ENCODE data around the gene LMO1.

The LMO1 gene

DNA sequence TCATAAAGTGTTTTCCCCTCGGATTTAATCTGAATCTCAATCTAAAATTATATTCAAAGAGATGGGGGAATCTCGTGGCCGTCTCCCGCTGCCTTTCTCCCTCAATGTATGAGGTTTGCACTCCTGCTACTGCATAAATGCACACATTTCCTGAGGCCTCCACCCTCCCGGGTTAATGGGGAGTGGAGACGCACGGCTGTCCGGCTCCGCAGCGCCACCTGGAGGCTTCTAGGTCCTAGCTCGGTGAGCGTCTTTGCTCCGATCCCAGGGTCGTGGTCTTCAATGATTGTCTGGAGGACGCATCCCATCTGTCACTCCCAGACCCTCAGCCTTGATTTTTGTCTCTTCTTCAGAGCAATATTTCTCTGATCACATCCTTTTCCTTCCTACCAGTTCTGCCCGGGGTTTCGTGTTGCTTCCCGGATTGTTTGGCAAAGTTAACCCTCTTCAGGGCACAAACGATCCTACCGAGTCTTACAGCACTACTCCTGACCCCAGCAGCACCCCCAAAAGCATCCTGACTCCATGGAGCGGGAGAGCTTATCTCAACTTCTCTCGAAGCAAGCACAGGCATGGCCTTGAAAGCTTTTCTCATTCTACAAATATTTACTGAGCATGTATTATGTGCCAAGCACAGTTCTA, at the start of gene LMO1:
Gene LMO1, minus strand, starts transcription at position 110 of the 642 bp plus-strand sequence. CDS start 516 bp downstream, outside the sequence.
- peak; percentile 45 to 55 for DNase-seq (ENCODE audit: low read depth in 1 of 2, low spot score in 1 of 2)

DNA sequence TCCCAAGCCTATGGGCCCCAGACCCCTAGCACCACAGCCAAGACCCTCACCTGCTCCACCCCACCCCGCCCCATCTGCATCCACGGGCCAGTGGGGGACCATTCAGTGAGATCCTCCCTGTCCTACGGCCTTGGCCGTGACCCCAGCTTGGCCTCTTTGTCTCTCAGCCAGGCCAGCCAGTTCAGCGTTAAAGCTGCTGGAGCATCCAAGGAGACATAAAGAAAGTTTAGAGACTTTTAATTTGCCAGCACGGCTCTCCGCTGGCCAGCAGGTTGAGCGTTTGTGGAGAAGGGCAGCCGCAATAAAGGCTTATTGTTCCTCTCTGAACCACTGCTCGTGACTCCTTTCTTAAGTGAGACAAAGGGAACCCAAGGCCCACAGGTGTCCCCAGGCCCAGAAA, 49.3 kb upstream of the LMO1 start:
- no peak for DNase-seq (ENCODE audit: low read depth in 1 of 2, low spot score in 1 of 2)

DNA sequence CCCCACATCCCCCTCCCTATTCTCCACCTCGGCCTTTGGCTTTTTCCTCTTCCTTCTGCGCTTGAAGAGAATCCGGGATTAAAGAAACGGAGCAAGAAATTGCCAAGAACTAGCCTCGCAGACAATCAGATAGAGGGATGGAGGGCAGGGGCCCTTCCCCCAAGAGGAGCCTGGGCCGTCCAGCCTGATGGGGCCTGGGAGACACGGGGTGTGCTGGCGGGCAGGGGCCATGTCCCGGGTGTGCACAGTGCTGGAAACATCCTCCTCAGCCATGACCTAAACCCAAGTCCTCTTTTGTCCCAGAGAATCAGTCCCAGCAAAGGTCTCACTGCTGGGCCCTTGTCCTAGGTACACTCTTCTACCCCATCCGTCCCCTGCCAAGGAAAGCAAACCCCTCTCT, 47.7 kb upstream of the LMO1 start:
- DNase-seq (ENCODE audit: low read depth in 1 of 2, low spot score in 1 of 2) = no peak

DNA sequence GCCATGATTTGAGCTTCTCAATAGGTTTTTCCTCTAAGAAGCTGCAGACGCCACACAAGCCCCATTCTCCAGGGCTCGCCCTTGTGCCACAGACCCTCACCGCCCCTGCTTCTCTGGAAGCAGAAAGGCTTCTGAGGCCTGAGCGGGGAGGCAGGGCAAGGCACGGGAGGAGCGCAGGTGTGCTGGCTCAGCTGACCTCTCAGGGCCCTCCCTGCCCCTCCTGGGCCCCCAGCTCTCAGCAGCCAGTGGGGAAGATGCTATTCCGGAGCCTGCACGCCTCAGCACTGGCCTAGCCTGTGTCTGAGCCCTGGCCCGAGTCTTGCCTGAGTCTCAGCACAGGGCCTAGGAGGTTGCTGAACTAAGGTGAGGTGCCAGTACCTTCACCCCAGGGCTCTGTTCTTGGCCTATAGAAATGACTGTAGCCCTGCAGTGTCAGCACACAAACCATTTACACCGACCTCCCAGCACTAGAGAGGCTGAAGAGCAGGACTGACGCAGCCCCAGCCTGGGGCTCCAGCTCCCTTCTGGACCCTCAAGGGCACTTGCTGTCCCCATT, 47.1 kb upstream of the LMO1 start:
- DNase-seq (ENCODE audit: low read depth in 1 of 2, low spot score in 1 of 2) = no peak

DNA sequence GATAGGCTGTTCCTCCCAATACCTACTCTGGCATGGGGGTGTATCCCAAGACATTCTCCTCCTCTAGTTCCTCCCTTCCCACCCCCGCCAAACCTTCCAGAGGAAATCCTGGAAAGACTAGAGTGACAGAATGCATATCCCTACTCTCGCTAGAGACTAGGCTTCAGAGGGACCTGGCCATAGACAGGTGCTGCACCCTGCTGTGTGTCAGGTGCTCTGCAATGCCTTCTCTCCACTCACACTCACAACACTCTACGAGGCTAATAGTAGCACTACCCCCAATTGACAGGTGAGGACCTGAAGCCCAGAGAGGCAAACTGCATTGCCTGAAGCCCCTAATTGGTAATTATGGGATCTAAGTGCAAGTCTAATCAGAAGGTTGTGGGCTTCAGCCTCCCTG, 46.2 kb upstream of the LMO1 start:
- no peak for DNase-seq (ENCODE audit: low read depth in 1 of 2, low spot score in 1 of 2)

DNA sequence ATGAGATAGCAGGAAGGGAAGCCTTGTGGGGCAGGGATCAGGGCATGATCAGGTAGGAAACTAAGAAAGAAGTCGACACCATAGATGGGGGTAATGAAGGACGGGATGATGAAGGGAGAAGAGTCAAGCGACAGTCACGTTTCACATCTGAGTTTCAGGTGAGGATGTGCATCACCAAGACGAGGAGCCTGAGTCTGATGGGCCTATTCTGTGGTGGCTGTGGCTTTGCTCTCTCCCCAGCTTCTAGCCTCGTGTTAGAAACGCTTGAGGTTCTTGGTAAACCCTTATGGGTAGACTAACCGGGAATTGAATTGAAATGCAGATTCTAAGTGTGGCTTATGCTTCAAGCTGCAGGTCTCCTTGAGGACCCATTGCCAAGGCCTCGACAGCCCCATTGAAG, 45.6 kb upstream of the LMO1 start:
- DNase-seq (ENCODE audit: low read depth in 1 of 2, low spot score in 1 of 2) = no peak

DNA sequence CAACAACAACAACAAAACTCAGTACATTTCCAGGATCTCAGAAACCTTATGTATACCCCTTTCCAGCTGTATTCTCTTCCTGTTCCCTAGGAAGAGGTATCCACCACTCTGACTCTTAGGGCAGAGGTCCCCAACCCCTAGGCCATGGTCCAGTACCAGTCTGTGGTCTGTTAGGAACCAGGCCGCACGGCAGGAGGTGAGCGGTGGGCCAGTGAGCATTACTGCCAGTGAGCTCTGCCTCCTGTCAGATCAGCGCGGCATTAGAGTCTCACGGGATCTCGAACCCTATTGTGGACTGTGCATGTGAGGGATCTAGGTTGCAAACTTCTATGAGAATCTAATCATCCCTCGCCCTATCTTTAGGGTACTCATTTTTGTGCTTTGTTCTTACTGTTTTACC, 43.9 kb upstream of the LMO1 start:
- DNase-seq (ENCODE audit: low read depth in 1 of 2, low spot score in 1 of 2) = no peak

DNA sequence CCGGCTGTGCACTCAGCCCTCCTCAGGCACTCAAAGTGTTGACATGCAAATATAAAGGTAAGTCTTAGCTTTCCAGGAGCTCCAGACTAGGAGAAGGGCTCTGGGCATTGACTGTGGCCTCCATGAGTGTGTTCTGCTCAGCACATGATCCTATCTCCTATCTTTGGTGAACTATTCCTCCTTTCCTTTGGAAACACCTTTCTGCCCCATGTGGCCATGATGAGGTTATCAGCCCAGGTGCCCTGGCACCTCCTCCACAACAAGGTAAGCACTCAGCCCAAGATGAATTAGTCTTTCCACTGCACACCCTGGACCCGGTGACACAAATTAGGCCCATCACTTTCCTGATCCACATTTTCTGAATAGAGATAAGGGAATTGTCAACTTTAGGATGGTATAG, 37.9 kb upstream of the LMO1 start:
- no peak for DNase-seq (ENCODE audit: low read depth in 1 of 2, low spot score in 1 of 2)

DNA sequence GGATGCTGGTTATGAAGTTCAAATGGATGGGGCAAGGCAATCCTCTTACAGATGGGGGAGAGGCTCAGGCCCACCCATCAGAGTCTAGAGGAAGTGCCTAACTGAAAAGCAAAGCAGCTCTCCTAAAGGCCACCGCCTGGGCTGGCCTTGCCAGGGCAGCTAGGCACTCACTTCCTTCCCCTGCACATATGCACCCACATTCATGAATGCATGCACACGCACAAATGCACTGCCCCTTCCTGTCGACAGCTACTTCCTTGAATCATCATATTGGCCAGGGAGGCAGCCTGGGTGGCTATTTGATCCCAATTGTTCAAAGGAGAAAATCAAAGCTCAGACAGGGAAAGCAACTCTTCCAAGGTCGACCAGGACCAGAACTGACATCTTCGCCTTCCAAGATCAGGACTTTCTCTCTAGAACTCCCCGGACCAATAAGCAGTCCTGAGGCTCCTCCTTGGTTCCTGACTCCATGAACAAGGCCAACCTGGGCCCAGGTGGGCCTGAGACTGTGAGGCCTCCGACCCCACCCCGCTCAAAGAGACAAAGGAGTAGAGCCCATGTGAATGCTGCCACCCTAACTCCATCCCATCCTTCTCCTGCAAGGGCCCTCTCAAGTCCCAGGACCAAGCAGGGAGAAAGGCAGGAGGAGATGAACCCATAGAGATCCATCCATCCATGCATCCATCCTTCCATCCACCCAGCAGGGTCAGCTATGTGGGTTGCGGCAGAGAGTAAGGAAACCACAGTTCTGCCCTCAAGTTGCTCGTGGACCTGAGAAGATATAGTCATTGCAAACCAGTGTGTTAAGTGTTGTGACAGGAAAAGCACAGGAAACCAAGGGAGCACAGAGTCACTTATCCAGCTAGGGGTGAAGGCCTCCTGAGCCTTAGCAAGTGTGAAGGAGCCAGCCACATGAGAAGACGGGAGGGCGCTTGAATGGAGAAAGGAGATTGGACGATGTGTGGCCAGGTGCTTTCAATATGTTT, 35.4 kb upstream of the LMO1 start:
- DNase-seq (ENCODE audit: low read depth in 1 of 2, low spot score in 1 of 2) = no peak

DNA sequence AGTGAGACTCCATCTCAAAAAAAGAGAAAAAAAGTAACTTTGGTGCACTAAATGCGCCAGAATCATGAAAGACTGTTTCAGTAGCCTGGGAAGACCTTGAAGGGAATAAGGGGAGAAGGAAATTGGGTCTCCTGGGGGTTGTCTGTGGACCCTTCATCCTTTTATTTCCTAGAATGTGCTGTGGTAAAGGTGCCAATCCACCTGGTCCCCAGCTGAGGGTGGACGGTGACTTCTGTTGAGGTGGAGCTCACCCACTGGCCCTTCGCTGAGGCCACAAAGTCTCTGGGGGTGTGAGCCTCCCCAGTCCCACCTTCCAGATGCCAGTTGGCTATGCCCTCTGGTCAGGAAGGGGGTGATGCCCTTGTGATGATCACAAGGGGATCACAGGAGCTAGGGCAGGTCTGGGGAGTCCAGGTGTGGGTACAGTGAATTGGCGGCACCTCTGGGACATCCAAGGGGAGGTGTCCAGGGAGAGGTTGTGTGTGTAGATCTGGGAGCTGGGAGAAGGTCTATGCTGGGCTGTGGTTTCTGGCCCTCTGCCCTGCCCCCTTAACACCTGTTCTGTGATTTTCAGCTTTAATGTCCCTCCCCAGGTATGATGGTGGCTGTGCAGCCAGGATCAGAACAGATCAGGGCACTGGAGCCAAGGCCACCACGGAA, 34.2 kb upstream of the LMO1 start:
- no peak for DNase-seq (ENCODE audit: low read depth in 1 of 2, low spot score in 1 of 2)

DNA sequence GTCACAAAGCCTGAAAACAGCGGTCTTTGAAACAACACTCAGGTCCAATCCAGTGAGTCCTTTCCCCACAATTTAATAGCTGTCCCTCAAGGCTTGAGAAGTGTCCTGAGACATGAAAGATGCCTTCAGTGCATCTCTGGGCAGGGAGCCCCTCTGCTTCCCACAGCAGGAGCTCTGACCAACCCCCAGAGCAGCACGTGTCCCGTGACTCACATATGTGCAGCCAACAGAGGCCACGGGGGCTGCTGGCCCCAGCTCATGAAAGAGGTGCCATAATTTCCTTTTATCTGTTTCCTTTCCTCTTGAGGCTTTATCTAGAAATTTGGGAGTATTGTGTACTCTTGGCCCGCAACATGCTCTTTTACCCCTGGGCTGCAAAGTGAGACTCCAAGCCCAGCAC, 33.2 kb upstream of the LMO1 start:
- no peak for DNase-seq (ENCODE audit: low read depth in 1 of 2, low spot score in 1 of 2)

DNA sequence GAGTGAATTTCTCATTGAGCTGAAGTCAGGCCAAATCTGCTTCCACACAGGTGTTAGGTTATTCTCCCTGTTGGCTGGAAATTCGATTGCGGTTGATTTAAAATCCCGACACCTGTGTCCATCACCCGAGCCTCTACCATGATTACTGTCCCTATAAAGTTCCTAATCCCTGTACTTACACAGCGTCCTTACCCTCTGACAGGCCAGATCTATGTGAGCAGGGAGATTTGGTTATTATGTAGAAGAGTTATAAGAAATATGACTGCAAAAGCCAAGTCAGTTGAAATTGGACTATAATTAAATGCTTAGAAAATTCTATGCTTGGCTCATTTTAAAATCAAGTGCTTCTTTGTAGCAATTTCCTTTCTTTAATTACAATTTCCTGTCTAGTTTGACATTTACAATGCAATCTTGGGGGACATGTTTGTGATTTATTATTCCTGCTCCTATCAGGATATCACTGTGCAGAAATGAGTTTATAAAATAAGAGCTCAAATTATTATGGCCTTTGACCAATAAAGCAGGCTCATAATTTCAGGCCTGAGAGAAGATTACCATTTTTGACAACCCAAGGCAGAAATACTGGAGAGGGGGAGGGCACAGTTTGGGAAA, 32.5 kb upstream of the LMO1 start:
- DNase-seq (ENCODE audit: low read depth in 1 of 2, low spot score in 1 of 2) = no peak

DNA sequence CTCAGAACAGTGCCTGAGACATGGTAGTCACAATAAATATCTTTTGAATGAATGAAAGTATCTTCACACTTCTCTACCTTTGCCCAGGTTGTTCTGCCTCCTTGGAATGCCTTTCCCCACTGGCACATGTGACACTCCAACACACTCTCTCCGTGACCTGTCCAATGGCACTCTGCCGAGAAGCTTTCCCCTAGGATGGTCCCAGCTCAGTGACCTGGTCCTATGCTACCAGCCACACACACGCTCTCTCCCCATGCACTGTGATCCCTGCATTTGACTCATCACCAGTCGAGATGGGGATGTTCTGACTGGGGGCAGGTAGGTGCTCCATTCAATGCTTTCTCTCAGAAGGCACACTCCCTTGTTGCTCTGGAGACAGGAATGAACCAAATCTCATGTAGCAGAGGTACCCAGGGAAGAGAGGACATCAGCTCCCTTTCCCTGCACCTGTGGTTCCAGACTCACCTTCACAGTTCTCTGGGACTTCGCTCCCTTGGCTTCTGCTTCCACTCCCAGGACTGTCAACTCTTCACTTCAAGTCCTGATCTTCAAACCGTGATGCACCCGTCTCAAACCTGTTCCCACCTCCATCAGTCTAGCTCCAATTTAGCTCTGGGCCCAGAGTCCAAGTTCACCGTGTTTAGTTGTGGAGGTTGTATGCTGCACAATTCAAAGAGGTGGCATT, 30.7 kb upstream of the LMO1 start:
- no peak for DNase-seq (ENCODE audit: low read depth in 1 of 2, low spot score in 1 of 2)

DNA sequence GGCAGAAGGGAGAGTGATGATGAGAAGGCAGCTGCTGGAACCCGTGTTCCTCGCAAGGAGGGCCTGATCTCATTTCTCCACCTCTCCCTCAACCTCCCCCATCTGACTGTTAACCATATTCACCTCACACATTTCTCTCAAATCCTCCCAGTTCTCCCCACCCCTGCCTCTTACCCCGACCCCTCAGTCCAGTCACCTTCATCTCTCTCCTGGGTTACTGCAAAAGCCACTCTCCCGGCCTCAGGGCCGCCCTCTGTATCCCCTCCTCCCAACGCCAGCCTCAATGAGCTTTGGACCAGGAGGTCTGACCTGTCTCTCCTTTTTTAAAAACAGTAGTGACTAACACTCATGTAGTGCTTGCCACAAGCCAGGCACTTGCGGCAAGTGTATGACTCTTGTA, 29.5 kb upstream of the LMO1 start:
- DNase-seq (ENCODE audit: low read depth in 1 of 2, low spot score in 1 of 2) = no peak

DNA sequence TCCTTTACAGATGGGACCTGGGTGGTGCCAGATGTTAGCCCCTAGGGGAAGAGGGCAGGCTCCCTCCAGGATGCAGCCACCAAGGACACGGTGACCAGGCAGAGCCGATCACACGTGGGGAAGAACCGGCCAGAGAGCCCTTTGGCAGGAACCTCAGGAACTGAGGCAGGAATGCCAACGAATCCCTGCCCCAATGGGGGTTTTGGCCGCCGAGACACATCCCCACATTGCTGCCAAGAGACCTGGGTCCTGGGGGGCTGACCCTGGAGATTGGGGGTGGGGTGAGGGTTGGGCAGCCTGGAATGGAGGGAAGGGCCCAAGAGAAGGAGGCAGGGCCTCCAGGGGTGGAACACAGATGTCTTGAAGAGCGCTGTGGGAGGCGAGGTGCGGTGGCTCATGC, 28.7 kb upstream of the LMO1 start:
- DNase-seq (ENCODE audit: low read depth in 1 of 2, low spot score in 1 of 2) = no peak

DNA sequence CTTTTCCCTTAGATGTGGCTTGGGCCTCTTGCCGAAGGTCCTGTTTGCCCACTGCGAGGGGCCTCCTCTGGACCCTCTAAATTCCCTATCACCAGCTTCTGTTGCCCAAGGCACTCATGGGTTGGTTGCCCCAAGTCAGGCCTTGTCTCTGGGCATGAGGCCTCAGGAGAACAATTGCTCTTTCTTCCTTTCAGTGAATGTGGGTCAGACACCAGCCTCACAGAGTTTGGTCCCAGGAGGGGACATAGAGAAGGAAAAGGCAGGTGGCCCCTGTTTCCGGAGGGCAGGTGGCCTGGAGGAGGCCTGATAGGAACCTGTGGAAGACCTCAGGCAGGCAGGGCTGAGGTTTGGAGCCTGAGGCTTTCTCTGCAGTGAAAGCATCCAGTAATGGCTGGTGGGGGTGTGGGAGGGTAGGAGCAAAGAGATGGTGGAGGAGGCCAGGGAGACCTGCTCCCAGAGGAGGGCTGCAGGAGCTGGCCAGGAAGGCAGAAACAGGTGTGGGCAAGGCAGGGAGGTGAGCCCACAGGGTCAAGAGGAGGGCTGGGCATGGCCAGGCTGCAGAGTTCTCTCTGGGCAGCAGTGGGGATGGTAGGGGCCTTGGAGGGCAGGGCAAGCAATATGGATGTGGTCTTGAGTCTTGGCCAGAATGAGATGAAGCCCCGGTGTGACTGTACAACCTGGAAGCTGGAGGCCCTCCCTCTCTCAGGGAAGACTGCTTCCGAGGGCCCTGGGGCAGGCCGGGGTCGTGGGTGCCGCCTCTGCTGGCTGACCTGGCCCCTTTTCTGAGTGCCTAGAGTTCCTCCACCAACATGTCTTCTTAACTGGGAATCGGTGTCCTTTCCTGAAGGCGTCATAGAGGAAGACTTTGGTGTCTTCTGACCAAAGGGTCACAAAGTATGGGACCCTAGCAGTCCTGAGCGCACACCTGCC, 28.0 kb upstream of the LMO1 start:
- DNase-seq (ENCODE audit: low read depth in 1 of 2, low spot score in 1 of 2) = no peak

DNA sequence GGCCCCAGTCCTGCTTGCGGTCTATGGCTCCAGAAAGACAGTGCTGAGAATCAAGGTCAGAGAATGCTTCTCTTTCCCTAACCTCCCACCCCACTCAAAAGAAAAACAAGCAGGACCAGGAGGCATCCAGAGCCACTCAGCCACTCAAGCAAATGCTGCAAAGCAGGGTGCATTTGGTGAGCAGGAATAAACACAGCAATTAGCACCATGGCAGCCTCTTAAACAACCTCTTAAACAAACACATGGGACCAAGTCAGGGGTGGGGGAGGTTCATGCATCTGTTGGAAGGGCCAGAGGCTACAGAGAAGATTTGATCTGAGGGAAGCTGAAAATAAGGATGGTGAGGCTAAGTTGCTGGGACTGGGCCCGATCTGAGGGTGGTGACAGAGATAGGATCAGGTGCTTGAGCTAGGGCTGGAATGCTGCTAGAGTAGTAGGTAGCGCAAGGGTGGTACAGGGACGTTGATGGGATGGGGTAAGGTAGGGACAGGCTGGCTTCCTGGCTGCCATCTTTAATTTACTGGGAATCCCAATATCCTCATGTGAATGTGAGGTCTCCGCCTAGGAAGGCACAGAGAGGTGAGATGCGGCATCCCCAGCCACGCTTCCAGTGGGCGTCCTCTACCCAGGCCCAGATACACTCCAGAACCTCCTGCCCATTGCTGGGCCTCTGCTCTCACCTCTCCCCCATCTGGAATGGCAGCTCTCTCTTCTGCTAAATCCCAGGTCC, 26.6 kb upstream of the LMO1 start:
- DNase-seq (ENCODE audit: low read depth in 1 of 2, low spot score in 1 of 2) = no peak

DNA sequence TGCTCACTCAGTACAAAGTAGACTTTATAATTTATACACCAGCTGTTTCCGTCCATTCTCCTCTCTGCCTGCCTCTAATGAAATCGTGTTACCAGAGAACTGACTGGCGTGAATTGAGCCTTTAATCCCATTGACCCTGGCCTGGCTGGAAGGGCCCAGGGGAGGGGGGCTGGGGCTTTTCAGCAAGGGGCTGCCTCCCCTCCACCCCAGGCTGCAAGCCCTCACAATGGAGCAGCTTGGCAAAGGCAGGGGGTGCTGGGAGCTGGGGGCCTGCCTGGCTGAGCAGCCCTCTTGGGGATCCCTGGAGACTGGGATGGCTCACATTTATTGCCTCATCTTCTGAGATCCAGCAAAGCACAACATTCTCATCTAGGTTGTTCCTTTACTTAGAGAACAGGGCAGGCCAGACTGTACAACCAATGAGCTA, 25.8 kb upstream of the LMO1 start:
- no peak for DNase-seq (ENCODE audit: low read depth in 1 of 2, low spot score in 1 of 2)

Measured in activated T-helper 1 cell treated with anti-CD3 and anti-CD28 coated beads, Interleukin-2, amount 50 U/mL, for 16 hours (primary cell).